MM.1S (cell line): ENCODE data around the gene PRCD.

Experiments
- DNase-seq: peaks from one replicate; pipeline ENCODE4 v3.0.0-alpha.2; 2015
- H2AFZ ChIP-seq: fragments of 300-600 bp; sonication (generic); 2 replicates; pipeline ENCODE4 v1.6.0; 2016; ENCODE audit warnings: antibody characterized with exemption, low read length
- H3F3A ChIP-seq: fragments of 300-600 bp; sonication (generic); 2 replicates; pipeline ENCODE4 v1.6.1; 2016; ENCODE audit warnings: mild to moderate bottlenecking, antibody characterized with exemption, low read length, moderate library complexity, mixed read lengths; ENCODE audit not compliant: insufficient read depth
- H3K27ac ChIP-seq: fragments of 300-600 bp; sonication (generic); 2 replicates; pipeline ENCODE4 v1.5.1; 2016; ENCODE audit warnings: mild to moderate bottlenecking, low read length
- H3K27me3 ChIP-seq: fragments of 300-600 bp; sonication (generic); replicated peaks from 2 replicates; pipeline ENCODE4 v1.6.0; 2016; ENCODE audit warnings: low read length; ENCODE audit not compliant: insufficient read depth
- H3K36me3 ChIP-seq: fragments of 300-600 bp; sonication (generic); replicated peaks from 2 replicates; pipeline ENCODE4 v1.6.1; 2016; ENCODE audit warnings: mild to moderate bottlenecking, low read length, mixed read lengths; ENCODE audit not compliant: insufficient read depth
- H3K4me1 ChIP-seq: fragments of 300-600 bp; sonication (generic); 2 replicates; pipeline ENCODE4 v1.6.1; 2016; ENCODE audit warnings: low read length, mixed read lengths
- H3K4me2 ChIP-seq: fragments of 300-600 bp; sonication (generic); 2 replicates; pipeline ENCODE4 v1.6.0; 2016; ENCODE audit warnings: low read depth, low read length
- H3K4me3 ChIP-seq: fragments of 300-600 bp; sonication (generic); 2 replicates; pipeline ENCODE4 v1.5.1; 2016; ENCODE audit warnings: low read length, mixed read lengths
- H3K79me2 ChIP-seq: fragments of 300-600 bp; sonication (generic); 2 replicates; pipeline ENCODE4 v1.6.1; 2016; ENCODE audit warnings: mixed run types, low read length, mixed read lengths
- H3K9ac ChIP-seq: fragments of 300-600 bp; sonication (generic); 2 replicates; pipeline ENCODE4 v1.6.1; 2016; ENCODE audit warnings: low read length, mixed read lengths
- H3K9me2 ChIP-seq: fragments of 300-600 bp; sonication (generic); replicated peaks from 2 replicates; pipeline ENCODE4 v1.6.1; 2016; ENCODE audit warnings: mild to moderate bottlenecking, low read length, mixed read lengths; ENCODE audit not compliant: insufficient read depth
- H3K9me3 ChIP-seq: fragments of 300-600 bp; sonication (generic); replicated peaks from 2 replicates; pipeline ENCODE4 v1.6.1; 2016; ENCODE audit warnings: mild to moderate bottlenecking, low read length, mixed read lengths; ENCODE audit not compliant: insufficient read depth
- H4K20me1 ChIP-seq: fragments of 300-600 bp; sonication (generic); 2 replicates; pipeline ENCODE4 v1.6.1; 2016; ENCODE audit warnings: mild to moderate bottlenecking, low read length, moderate library complexity, mixed read lengths; ENCODE audit not compliant: insufficient read depth
- EZH2 ChIP-seq: fragments of 300-600 bp; sonication (generic); optimal IDR thresholded peaks from 2 replicates; pipeline ENCODE3; 2017; ENCODE audit warnings: low read depth, mild to moderate bottlenecking, antibody characterized with exemption, low read length, mixed read lengths
- EZH2phosphoT487 ChIP-seq: fragments of 300-600 bp; sonication (generic); IDR thresholded peaks from 2 replicates; pipeline ENCODE4 v1.6.1; 2018; ENCODE audit warnings: antibody characterized with exemption, low read length
- TF ChIP-seq, protein P1 (sequence below): fragments of 300-600 bp; sonication (generic); IDR thresholded peaks from 2 replicates; pipeline ENCODE4 v1.5.1; 2016; ENCODE audit warnings: antibody characterized with exemption, low read length, mixed read lengths

Gene PRCD

DNA sequence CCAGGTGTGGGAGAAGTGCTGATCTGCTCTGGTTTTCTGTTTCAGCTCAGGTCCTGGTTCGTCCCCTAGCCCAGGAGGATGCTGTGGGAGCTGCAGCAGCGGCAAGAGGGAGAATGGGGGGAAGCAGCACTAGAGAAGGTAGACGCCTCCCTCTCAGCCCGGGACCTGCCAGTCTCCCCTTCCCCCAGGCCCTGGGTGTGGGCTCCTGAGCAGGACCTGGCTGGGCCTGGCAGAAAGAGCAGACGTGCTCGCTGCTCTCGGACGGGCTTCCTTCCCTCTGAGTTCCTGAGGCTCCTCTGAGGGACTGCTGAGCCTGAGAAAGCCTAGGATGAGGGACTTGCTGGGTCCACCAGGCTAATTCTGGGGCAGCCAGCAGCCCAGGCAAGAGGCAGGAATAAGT lies 3.1 kb downstream of the PRCD start:
- H3K9me3 ChIP-seq, result no peaks in the 10 kb centered on the region
- H3K36me3 ChIP-seq, result no peaks in the 10 kb centered on the region
- no peak overlapping the region for H3K4me3 ChIP-seq
- no peaks in the 10 kb centered on the region for H4K20me1 ChIP-seq
- H3F3A ChIP-seq, result no peaks in the 10 kb centered on the region
- H2AFZ ChIP-seq, result no peak overlapping the region
- H3K27ac ChIP-seq, result no peak overlapping the region
- H3K79me2 ChIP-seq, result no peaks in the 10 kb centered on the region
- H3K9ac ChIP-seq, result no peak overlapping the region
- no peaks in the 10 kb centered on the region for H3K9me2 ChIP-seq
- DNase-seq, result no peak
- no peak overlapping the region for H3K4me2 ChIP-seq
- H3K4me1 ChIP-seq, result no peaks in the 10 kb centered on the region
- H3K27me3 ChIP-seq, result peaks cover 65% of the 10 kb centered on the region
- TF ChIP-seq EZH2 (no peak), EZH2phosphoT487 (no peak)
- TF ChIP-seq, protein P1, sequence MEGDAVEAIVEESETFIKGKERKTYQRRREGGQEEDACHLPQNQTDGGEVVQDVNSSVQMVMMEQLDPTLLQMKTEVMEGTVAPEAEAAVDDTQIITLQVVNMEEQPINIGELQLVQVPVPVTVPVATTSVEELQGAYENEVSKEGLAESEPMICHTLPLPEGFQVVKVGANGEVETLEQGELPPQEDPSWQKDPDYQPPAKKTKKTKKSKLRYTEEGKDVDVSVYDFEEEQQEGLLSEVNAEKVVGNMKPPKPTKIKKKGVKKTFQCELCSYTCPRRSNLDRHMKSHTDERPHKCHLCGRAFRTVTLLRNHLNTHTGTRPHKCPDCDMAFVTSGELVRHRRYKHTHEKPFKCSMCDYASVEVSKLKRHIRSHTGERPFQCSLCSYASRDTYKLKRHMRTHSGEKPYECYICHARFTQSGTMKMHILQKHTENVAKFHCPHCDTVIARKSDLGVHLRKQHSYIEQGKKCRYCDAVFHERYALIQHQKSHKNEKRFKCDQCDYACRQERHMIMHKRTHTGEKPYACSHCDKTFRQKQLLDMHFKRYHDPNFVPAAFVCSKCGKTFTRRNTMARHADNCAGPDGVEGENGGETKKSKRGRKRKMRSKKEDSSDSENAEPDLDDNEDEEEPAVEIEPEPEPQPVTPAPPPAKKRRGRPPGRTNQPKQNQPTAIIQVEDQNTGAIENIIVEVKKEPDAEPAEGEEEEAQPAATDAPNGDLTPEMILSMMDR, result no peak

DNA sequence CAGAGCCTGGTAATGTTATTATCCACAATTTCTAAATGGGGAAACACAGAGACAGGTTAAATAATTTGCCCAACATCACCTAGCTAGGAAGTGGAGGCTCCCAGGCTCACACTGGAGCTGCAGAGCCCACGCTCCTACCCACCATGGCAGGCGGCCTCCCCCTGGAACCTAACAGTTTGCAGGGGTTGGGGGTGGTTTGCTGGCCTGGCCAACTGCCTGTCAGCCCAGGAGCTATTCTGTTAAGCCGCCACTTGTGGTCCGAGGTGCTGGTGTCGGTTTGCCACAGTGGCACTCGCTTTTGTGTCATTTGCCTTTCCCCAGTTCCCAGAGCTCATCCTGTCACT lies 3.6 kb downstream of the PRCD start:
- Histone ChIP-seq H3K9me3 (no peaks in the 10 kb centered on the region), H2AFZ (no peak overlapping the region), H3K27ac (no peak overlapping the region), H3K36me3 (no peaks in the 10 kb centered on the region), H3F3A (no peaks in the 10 kb centered on the region), H3K9ac (no peak overlapping the region), H3K4me3 (no peak overlapping the region), H3K4me1 (no peaks in the 10 kb centered on the region), H4K20me1 (no peaks in the 10 kb centered on the region), H3K27me3 (peaks cover 60% of the 10 kb centered on the region), H3K79me2 (no peaks in the 10 kb centered on the region), H3K9me2 (no peaks in the 10 kb centered on the region), H3K4me2 (no peak overlapping the region)
- TF ChIP-seq EZH2phosphoT487, result no peak
- TF ChIP-seq, protein P1, result no peak
- no peak for TF ChIP-seq EZH2
- no peak for DNase-seq

DNA sequence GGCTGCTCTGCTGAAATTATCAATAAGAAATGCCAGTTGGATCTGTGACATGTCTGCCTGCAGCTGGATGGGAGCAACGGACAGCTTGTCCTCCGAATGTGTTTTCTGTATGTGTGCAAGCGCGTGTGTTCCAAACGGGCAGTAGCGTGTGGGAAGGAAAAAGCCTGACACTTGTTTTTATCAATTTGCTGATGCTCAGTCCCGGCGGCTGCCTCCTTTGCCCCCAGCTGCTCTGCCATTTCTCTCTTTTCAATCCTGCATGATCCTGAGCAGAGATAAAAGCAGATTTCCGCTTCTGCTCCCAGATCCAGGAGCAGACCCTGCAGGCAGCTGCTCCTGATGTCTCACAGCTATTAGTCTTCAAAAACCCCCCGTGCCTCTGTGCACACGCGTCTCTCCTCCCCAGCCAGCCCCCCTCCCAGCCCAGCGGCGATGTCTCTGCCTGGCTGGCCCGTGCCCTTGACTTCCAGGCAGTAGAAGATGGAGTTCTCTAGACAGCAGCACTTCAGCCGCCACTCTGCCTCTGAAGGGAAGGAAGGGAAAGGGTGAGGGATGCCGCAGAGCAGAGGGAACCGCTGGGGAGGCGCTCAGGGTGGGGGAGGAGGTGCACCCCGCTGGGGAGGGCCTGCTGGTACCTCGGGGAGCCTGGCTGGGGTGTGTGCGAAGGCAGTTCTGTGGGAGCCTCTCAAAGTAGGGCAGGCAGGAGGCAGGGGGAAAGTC lies 4.1 kb downstream of the PRCD start:
- DNase-seq, result no peak
- H3K4me3 ChIP-seq, result no peak overlapping the region

More for the DNA sequence above, 4.1 kb downstream of the PRCD start:
- Histone ChIP-seq H3K27me3 (peaks cover 55% of the 10 kb centered on the region), H3K9ac (no peak overlapping the region), H3K9me3 (no peaks in the 10 kb centered on the region), H3K36me3 (no peaks in the 10 kb centered on the region), H3K79me2 (no peaks in the 10 kb centered on the region), H2AFZ (no peak overlapping the region), H3K4me1 (no peaks in the 10 kb centered on the region), H3F3A (no peaks in the 10 kb centered on the region), H3K27ac (no peak overlapping the region), H3K9me2 (no peaks in the 10 kb centered on the region), H4K20me1 (no peaks in the 10 kb centered on the region), H3K4me2 (no peak overlapping the region)
- TF ChIP-seq EZH2phosphoT487, result no peak
- TF ChIP-seq EZH2, result no peak
- TF ChIP-seq, protein P1, result no peak
